GM15510 (cell line): ENCODE measurements around the gene SETX.

ENCODE experiments used
- POLR2A ChIP-seq: IDR thresholded peaks from 3 replicates; pipeline ENCODE4 v1.6.1; 2011; ENCODE audit warnings: borderline replicate concordance; ENCODE audit not compliant: insufficient read length; ENCODE audit errors: extremely low read depth

Gene SETX

DNA sequence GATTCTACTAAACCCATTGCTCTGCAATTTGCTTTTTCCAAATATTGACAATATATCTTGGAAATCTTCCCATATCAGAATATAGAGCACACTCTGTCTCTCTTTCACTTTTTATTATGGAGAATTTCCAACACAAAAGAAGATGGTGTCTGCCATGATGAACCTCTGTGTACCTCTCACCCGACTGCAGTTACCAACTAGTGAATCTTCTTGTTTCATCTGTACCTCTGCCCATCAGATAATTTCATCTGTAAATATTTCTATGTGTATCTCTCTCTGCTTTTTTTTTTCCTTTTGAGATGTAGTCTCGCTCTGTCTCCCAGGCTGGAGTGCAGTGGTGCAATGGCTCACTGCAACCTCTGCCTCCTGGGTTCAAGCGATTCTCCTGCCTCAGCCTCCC lies 130.1 kb downstream of the SETX start:
- no peak for TF ChIP-seq POLR2A

DNA sequence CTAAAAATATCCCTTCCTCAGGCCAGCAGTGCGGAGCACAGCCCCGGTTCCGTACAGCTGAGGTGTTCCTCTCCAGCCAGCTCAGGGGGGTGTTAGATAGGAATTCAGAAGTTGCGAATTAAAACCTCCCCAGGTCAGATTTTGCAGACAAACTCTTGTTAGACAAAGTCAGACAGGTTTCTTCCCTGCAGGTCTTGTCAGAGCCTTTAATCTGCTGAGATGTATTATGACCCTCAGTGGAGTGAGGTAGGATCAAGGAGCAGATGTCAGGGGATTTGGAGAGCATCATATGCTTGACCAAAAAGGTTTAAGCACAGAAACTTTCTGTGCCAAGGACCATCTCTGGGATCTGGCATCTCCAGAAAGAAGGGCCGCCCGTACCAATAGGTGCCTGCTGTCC lies 132.8 kb downstream of the SETX start:
- no peak for TF ChIP-seq POLR2A

- no peak for TF ChIP-seq POLR2A
Measured at GRCh38 chr9:132218208-132218607, 136.6 kb downstream of the SETX start.

DNA sequence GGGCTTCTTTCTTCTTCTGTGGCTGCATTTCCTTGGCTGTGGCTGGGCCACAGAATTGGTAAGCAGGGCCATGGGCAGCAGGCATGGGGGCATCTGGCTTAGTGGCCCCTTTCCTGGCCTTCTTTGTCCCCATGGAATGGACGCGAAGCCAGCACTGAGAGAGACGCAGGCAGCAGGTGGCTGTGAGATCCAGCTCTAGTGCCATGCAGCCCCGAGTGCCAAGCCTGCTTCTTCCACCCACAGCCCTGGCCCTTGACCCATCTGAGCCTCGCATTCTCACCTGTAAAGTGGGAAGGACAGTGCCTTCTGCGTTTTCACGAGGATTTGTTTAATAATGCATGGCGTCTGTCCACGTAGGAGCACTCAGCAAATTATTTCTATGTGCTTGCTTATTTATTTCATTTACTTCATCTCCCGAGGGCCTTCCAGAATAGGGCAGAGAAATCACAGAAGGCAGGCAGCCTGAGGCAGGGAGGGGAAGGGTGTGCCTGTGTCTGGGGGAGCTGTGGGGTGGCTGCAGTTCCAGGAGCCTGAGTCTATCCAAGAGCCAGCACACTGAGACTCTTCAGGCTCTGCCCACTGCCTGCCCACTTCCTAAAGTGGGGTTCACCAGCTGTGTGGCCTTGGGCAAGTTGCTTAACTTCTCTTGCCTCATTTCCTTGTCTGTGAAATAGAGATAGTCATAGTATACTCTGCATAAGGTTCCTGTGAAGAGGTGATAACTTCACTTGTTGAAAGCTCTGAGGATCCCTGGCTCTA lies 137.7 kb downstream of the SETX start:
- TF ChIP-seq POLR2A = no peak

- no peak for TF ChIP-seq POLR2A
Measured at GRCh38 chr9:132214027-132214622, 140.7 kb downstream of the SETX start.

DNA sequence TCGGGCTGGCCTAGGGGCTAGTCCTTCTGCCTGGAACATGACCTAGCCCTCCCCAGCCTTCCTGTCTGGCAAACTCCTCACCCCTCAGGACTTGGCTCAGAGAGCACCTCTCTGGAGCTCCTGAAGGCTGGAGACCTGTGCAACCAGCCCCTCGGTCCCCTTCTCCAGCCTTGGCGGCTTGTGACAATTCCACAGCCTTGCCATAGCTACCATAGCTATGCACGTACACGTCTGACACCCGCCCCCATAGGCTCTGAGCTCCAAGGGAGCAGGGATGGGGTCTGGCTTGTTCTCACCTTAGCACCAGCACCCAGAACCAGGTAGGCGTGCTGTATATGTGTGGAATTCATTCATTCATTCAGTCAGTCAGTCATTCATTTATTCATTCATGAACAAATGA lies 143.2 kb downstream of the SETX start:
- TF ChIP-seq POLR2A = no peak
